CD14-positive monocyte (primary cell): ENCODE results near the gene NRBP1. TPM values are rescaled to one million over a fixed set of nuclear protein-coding genes. Genes with fewer than 3 reads are reported as not detected.

Experiments
- DNase-seq, 3 donors: peaks; one replicate each; pipeline ENCODE4 v3.0.0-alpha.2; 2011 to 2022
- H2AFZ ChIP-seq: 2 replicates; pipeline ENCODE4 v1.6.0; 2012; ENCODE audit warnings: mild to moderate bottlenecking, low read depth, low read length, inconsistent platforms; ENCODE audit not compliant: insufficient read depth, poor library complexity, severe bottlenecking
- H3K27ac ChIP-seq, 2 donors: 1 replicate in 1 of 2; 2 replicates in 1 of 2; pipeline ENCODE4 v1.5.1; 2012 to 2013; ENCODE audit warnings: low read length in 2 of 2, control low read depth in 1 of 2, inconsistent platforms in 1 of 2, low read depth in 1 of 2, mild to moderate bottlenecking in 1 of 2
- H3K27me3 ChIP-seq, 2 donors: one replicate each; pipeline versions ENCODE4 v1.6.0 to v1.6.1; 2011 to 2013; ENCODE audit warnings: low read length in 2 of 2; ENCODE audit not compliant: control insufficient read depth in 2 of 2, insufficient read depth in 2 of 2
- H3K36me3 ChIP-seq, 2 donors: replicated peaks in 1 of 2; 1 replicate in 1 of 2; 2 replicates in 1 of 2; pipeline versions ENCODE4 v1.5.1 to v1.6.1; 2012 to 2013; ENCODE audit warnings: low read length in 2 of 2, control low read depth in 1 of 2, inconsistent platforms in 1 of 2, mild to moderate bottlenecking in 1 of 2; ENCODE audit not compliant: insufficient read depth in 2 of 2, control insufficient read depth in 1 of 2
- H3K4me1 ChIP-seq, 2 donors: 1 replicate in 1 of 2; 2 replicates in 1 of 2; pipeline versions ENCODE4 v1.5.1 to v1.6.1; 2012 to 2013; ENCODE audit warnings: low read length in 2 of 2, control low read depth in 1 of 2, inconsistent platforms in 1 of 2, mild to moderate bottlenecking in 1 of 2, moderate library complexity in 1 of 2; ENCODE audit not compliant: insufficient read depth in 2 of 2, control insufficient read depth in 1 of 2
- H3K4me2 ChIP-seq: replicated peaks from 2 replicates; pipeline ENCODE3; 2012; ENCODE audit warnings: low read length, moderate library complexity, mild to moderate bottlenecking; ENCODE audit not compliant: poor library complexity, severe bottlenecking; ENCODE audit errors: extremely low read depth
- H3K4me3 ChIP-seq, 3 experiments: fragments of 200-600 bp in 1 of 3; sonication (generic) in 1 of 3; replicated peaks in 1 of 3; 1 replicate in 2 of 3; 2 replicates in 1 of 3; pipeline ENCODE4 v1.5.1; 2011 to 2013; ENCODE audit warnings: low read length in 3 of 3, mild to moderate bottlenecking in 3 of 3, control low read depth in 2 of 3, low read depth in 2 of 3, inconsistent platforms in 1 of 3, moderate library complexity in 1 of 3
- H3K79me2 ChIP-seq: 2 replicates; pipeline ENCODE4 v1.6.0; 2012; ENCODE audit warnings: mild to moderate bottlenecking, control low read depth, inconsistent platforms, low read length, moderate library complexity; ENCODE audit not compliant: insufficient read depth
- H3K9ac ChIP-seq: 2 replicates; pipeline ENCODE4 v1.6.0; 2017; ENCODE audit warnings: low read length, mild to moderate bottlenecking; ENCODE audit not compliant: insufficient read depth, poor library complexity, severe bottlenecking
- H3K9me3 ChIP-seq, 2 donors: replicated peaks in 1 of 2; 1 replicate in 1 of 2; 2 replicates in 1 of 2; pipeline versions ENCODE4 v1.5.1 to v1.6.1; 2012 to 2013; ENCODE audit warnings: low read length in 2 of 2, control low read depth in 1 of 2; ENCODE audit not compliant: control insufficient read depth in 1 of 2, insufficient read depth in 1 of 2
- H4K20me1 ChIP-seq: 2 replicates; pipeline ENCODE4 v1.6.0; 2012; ENCODE audit warnings: mild to moderate bottlenecking, low read length, control low read depth, moderate library complexity; ENCODE audit not compliant: insufficient read depth
- H3K27ac Mint-ChIP-seq, 7 donors: one replicate each; pipeline ENCODE4 v1.8.0; 2020; ENCODE audit warnings: mild to moderate bottlenecking in 7 of 7, mixed read lengths in 7 of 7, moderate library complexity in 6 of 7, inconsistent platforms in 2 of 7
- H3K27me3 Mint-ChIP-seq, 3 donors: one replicate each; pipeline ENCODE4 v1.8.0; 2021 to 2022; ENCODE audit warnings: low read depth in 3 of 3, mild to moderate bottlenecking in 3 of 3, mixed read lengths in 3 of 3, moderate library complexity in 3 of 3, inconsistent platforms in 1 of 3
- H3K36me3 Mint-ChIP-seq, 2 donors: one replicate each; pipeline ENCODE4 v1.8.0; 2020; ENCODE audit warnings: mixed read lengths in 2 of 2, inconsistent platforms in 1 of 2, mild to moderate bottlenecking in 1 of 2
- H3K4me1 Mint-ChIP-seq: one replicate; pipeline ENCODE4 v1.8.0; 2020; ENCODE audit warnings: mild to moderate bottlenecking, mixed read lengths
- H3K4me3 Mint-ChIP-seq, 2 donors: one replicate each; pipeline ENCODE4 v1.8.0; 2020; ENCODE audit warnings: mild to moderate bottlenecking in 2 of 2, mixed read lengths in 2 of 2, moderate library complexity in 1 of 2
- H3K9me3 Mint-ChIP-seq, 7 donors: one replicate each; pipeline ENCODE4 v1.8.0; 2020 to 2022; ENCODE audit warnings: mixed read lengths in 7 of 7, mild to moderate bottlenecking in 6 of 7, moderate library complexity in 6 of 7, inconsistent platforms in 2 of 7
- WGBS: methylation state at CpG from one replicate; pipeline ENCODE4 v1.1.5; 2013; ENCODE audit warnings: missing lambda C conversion rate; ENCODE audit not compliant: insufficient coverage; 5-methylcytosine and 5-hydroxymethylcytosine counted together
- intact Hi-C, 2 donors: fragments of 100-400 bp; cut with micrococcal nuclease; formaldehyde crosslinking; loops; one replicate each; pipeline versions ENCODE4 v1.15.0 to v1.15.1; 2023
- polyA plus RNA-seq, 3 donors: library from polyadenylated mRNA; depleted of rRNA in 1 of 3; unstranded in 2 of 3; stranded (reverse) in 1 of 3; fragments of 300-500 nt in 2 of 3; fragments of >200 nt in 1 of 3; fragmentation: Illumina TruSeq in 2 of 3; gene quantifications; 1 replicate in 2 of 3; 2 replicates in 1 of 3; pipeline ENCODE4 v1.2.3, GENCODE V29; 2012 to 2021
- TF ChIP-seq, protein P1 (sequence below): fragments of 200-600 bp; IDR thresholded peaks from one replicate; pipeline ENCODE4 v1.8.0; 2022; ENCODE audit warnings: antibody characterized with exemption, mild to moderate bottlenecking

NRBP1 gene
- polyA plus RNA-seq, 3 donors, result 95.6 to 108 (median 102) TPM

DNA sequence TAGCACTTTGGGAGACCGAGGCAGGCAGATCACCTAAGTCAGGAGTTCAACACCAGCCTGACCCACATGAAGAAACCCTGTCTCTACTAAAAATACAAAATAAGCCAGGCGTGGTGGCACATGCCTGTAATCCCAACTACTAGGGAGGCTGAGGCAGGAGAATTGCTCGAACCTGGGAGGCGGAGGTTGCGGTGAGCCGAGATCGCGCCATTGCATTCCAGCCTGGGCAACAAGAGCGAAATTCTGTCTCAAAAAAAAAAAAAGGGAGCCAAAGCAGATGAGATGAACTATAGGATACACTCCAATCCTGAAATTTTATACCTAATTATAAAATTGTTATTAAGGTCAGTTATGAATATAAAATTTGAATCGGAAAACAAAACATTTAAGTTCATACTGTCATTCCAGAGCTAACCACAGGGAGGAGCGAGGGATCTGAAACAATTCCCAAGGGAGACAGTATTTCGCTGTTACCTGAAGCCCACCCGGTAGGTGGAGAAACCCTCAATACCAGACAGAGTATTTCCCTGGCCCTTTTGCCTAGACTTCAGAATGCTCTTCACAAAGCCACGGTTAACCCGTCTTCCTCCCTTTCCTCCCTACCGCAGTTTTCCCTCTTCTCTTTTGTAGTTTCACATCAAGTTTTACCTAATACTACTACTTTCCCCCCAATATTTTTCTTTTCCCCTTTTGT is 20.5 kb upstream of the NRBP1 start:
- H3K27ac Mint-ChIP-seq, result peak overlapping the region; percentile 62 to 89 (median 77)
- peak in 1 of 3 donors; percentile 11 for DNase-seq
- H3K4me2 ChIP-seq, result peak overlapping the region; percentile 94
- H3K4me1 Mint-ChIP-seq, result peaks cover 29% of the 10 kb centered on the region
- peaks cover 65% of the 10 kb centered on the region for H3K79me2 ChIP-seq
- no peaks in the 10 kb centered on the region for H3K9me3 Mint-ChIP-seq
- H4K20me1 ChIP-seq, result peaks cover 34% of the 10 kb centered on the region
- 12% methylated on average over 5 of the region's 16 CpGs for WGBS
- peak overlapping the region in 2 of 3 experiments; percentile 91 to 96 for H3K4me3 ChIP-seq
- peaks cover 6 to 22% of the 10 kb centered on the region in 2 donors for H3K36me3 Mint-ChIP-seq
- H3K36me3 ChIP-seq, result peaks cover 3 to 22% of the 10 kb centered on the region in 2 donors
- TF ChIP-seq, protein P1, sequence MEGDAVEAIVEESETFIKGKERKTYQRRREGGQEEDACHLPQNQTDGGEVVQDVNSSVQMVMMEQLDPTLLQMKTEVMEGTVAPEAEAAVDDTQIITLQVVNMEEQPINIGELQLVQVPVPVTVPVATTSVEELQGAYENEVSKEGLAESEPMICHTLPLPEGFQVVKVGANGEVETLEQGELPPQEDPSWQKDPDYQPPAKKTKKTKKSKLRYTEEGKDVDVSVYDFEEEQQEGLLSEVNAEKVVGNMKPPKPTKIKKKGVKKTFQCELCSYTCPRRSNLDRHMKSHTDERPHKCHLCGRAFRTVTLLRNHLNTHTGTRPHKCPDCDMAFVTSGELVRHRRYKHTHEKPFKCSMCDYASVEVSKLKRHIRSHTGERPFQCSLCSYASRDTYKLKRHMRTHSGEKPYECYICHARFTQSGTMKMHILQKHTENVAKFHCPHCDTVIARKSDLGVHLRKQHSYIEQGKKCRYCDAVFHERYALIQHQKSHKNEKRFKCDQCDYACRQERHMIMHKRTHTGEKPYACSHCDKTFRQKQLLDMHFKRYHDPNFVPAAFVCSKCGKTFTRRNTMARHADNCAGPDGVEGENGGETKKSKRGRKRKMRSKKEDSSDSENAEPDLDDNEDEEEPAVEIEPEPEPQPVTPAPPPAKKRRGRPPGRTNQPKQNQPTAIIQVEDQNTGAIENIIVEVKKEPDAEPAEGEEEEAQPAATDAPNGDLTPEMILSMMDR, result peak; percentile 46
- no peaks in the 10 kb centered on the region for H3K27me3 ChIP-seq
- H3K27me3 Mint-ChIP-seq, result peaks cover 2 to 6% (median 3%) of the 10 kb centered on the region in 3 donors
- H3K27ac ChIP-seq, result peak overlapping the region in 1 of 2 donors; percentile 85
- intact Hi-C loops, result loop anchor here (5.0 kb wide), 1 partner anchor 36 kb away; the partner anchor contains the start of genes EIF2B4 (in 2 of the 2) and SNX17 (in 2 of the 2)
- no peaks in the 10 kb centered on the region for H3K9me3 ChIP-seq
- peaks cover 21% of the 10 kb centered on the region in 2 donors for H3K4me1 ChIP-seq
- peak overlapping the region; percentile 91 for H2AFZ ChIP-seq
- peak overlapping the region; percentile 89 for H3K9ac ChIP-seq
- peak overlapping the region; percentile 78 to 89 for H3K4me3 Mint-ChIP-seq

DNA sequence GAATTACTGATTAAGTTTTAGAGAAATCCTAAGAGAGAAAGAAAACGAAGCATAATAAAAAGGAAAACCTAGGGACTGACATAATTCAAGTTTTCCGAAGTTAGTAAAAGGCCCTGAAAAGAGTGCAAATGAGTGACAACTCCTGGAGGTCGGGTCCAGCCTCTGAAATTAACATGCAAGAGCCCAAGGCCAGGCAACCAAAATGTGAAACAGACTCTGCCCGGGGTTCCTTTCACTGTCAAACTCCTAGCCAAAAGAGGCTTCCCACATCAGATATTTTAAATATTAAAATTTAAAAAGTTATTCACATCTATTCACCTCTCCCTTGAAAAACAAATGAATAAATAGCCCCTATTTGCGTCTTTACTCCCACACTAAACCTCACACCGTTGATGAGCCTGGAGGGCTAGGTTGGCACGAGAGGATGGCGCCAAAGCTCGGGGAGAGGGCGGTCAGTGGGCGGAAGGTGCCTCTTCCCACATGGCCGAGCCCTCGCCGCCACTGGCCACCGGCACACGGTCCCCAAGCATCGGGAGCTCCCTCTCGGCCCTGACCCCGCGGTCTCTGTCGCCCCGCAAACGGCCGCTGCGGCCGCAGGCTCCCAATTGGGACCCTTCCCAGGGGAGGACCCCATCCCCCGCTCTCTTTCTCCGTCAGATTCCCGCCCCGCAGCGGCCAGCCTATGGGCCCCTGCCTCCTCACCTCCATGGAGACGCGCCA is 19.7 kb upstream of the NRBP1 start:
- H3K79me2 ChIP-seq, result peaks cover 57% of the 10 kb centered on the region
- Mint-ChIP-seq H3K27me3 (peaks cover 2 to 7% (median 3%) of the 10 kb centered on the region in 3 donors), H3K27ac (peak overlapping the region; percentile 73 to 89 (median 81)), H3K4me1 (peaks cover 29% of the 10 kb centered on the region), H3K4me3 (peak overlapping the region; percentile 78 to 89), H3K9me3 (peaks cover 0 to 2% (median 0%) of the 10 kb centered on the region in 7 donors), H3K36me3 (peaks cover 5 to 17% of the 10 kb centered on the region in 2 donors)
- H3K36me3 ChIP-seq, result peaks cover 3 to 22% of the 10 kb centered on the region in 2 donors
- H4K20me1 ChIP-seq, result peaks cover 26% of the 10 kb centered on the region
- intact Hi-C loops, result loop anchor here (5.0 kb wide), 1 partner anchor 36 kb away; the partner anchor contains the start of genes EIF2B4 (in 2 of the 2) and SNX17 (in 2 of the 2)
- H3K4me1 ChIP-seq, result peaks cover 21% of the 10 kb centered on the region in 2 donors
- peak overlapping the region; percentile 91 for H2AFZ ChIP-seq
- TF ChIP-seq, protein P1, result no peak
- H3K9ac ChIP-seq, result peak overlapping the region; percentile 89
- WGBS, result under 1% methylated on average over 32 of the region's 33 CpGs
- peak overlapping the region; percentile 94 for H3K4me2 ChIP-seq
- peak overlapping the region; percentile 74 to 85 for H3K27ac ChIP-seq
- DNase-seq, result peak in 2 of 3 donors; percentile 1 to 18
- no peaks in the 10 kb centered on the region for H3K27me3 ChIP-seq
- no peaks in the 10 kb centered on the region for H3K9me3 ChIP-seq
- peak overlapping the region; percentile 91 to 96 (median 96) for H3K4me3 ChIP-seq
